Vagina (tissue), 2 donors: ENCODE data around the gene FER1L5.

ENCODE experiments used
- POLR2A ChIP-seq, 2 donors: fragments of 450-650 bp; IDR thresholded peaks; one replicate each; pipeline ENCODE4 v1.6.1; 2017; ENCODE audit warnings: antibody characterized with exemption in 2 of 2, mild to moderate bottlenecking in 2 of 2, moderate library complexity in 2 of 2
- POLR2AphosphoS5 ChIP-seq, 2 donors: sonication (generic); formaldehyde crosslinking; IDR thresholded peaks; one replicate each; pipeline ENCODE4 v1.9.0; 2017; ENCODE audit warnings: antibody characterized with exemption in 2 of 2, mild to moderate bottlenecking in 2 of 2, low read depth in 1 of 2; ENCODE audit not compliant: insufficient read depth in 1 of 2

DNA sequence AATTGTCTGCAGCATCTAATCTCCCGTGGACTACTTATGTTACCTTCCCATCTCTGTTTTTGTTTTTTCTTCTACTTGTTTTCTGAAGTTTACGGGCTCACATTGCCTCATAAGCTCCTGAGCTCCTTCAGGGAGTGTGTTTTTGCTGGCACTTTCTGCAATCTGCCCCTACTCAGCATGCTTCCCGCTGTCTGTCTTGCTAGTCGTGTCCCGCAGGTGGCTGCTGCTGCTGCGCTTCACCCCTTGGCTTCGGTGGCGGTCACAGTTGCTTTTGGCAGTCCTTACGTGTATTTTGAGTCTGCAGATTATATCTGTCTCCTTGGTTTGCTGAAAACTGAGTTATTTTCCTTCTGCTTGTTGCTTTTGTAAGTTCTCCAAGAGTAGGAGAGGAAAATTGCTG lies 37.3 kb downstream of the FER1L5 start:
- TF ChIP-seq POLR2A (IDR thresholded peaks at IDR 0.05) (no peak), POLR2AphosphoS5 (IDR thresholded peaks at IDR 0.05; ENCODE audit: insufficient read depth in 1 of 2, low read depth in 1 of 2) (no peak)
